ENCODE results near the gene MIGA2.

GRCh38 chr9:129007035-129007765 lies 29.2 kb upstream of the MIGA2 start:
- TF ChIP-seq CTCF (IDR thresholded peaks at IDR 0.05) = peak in 2 of 12 donors; percentile 3 to 31
- TF ChIP-seq POLR2A (IDR thresholded peaks at IDR 0.05) = no peak
